ENCODE data around the gene COA5. TPM values are rescaled to one million over a fixed set of nuclear protein-coding genes. Genes with fewer than 3 reads are reported as not detected.
A peak's percentile ranks its signal among the peaks of the same experiment; 100 is the strongest.

Gene COA5
- total and polyA plus RNA-seq, 9 donors: 27.2 to 42.5 (median 32.1) TPM

- DNase-seq: no peak
- WGBS, 3 donors: 91 to 94% (median 92%) methylated on average over 9 of the region's 9 CpGs
- Histone ChIP-seq H3K27me3 (no peaks in the 10 kb centered on the region), H3K4me1 (ENCODE audit: insufficient read depth) (peaks cover 7% of the 10 kb centered on the region), H3K27ac (no peak overlapping the region), H3K4me3 (no peak overlapping the region), H3K36me3 (no peaks in the 10 kb centered on the region), H3K9me3 (no peaks in the 10 kb centered on the region)
- intact Hi-C loops (cut with DNase I): loop anchor here in 1 of 4 donors (10.0 kb wide), 1 partner anchor 151 kb away; no protein-coding TSS in a partner anchor
- TF ChIP-seq EP300 (IDR thresholded peaks at IDR 0.05) (no peak), CTCF (IDR thresholded peaks at IDR 0.05) (no peak), POLR2A (IDR thresholded peaks at IDR 0.05) (no peak)
Measured at GRCh38 chr2:98565286-98565860, 42.9 kb downstream of the COA5 start.

- H3K36me3 ChIP-seq: no peaks in the 10 kb centered on the region
Measured at GRCh38 chr2:98564541-98565132, 43.7 kb downstream of the COA5 start.

GRCh38 chr2:98563394-98563793 lies 44.9 kb downstream of the COA5 start:
- no peak overlapping the region for H3K27ac ChIP-seq
- H3K36me3 ChIP-seq: no peaks in the 10 kb centered on the region
- peaks cover 10% of the 10 kb centered on the region for H3K4me1 ChIP-seq (ENCODE audit: insufficient read depth)
- no peak for DNase-seq
- H3K27me3 ChIP-seq: no peaks in the 10 kb centered on the region
- WGBS, 3 donors: 96 to 97% (median 97%) methylated on average over 13 of the region's 13 CpGs
- H3K4me3 ChIP-seq: no peak overlapping the region
- intact Hi-C loops (cut with DNase I): loop anchor here in 1 of 4 donors (10.0 kb wide), 1 partner anchor 149 kb away; no protein-coding TSS in a partner anchor
- TF ChIP-seq CTCF (IDR thresholded peaks at IDR 0.05) (no peak), POLR2A (IDR thresholded peaks at IDR 0.05) (no peak), EP300 (IDR thresholded peaks at IDR 0.05) (no peak)
- H3K9me3 ChIP-seq: no peaks in the 10 kb centered on the region

More at GRCh38 chr2:98564541-98565132, 43.7 kb downstream of the COA5 start:
- Histone ChIP-seq H3K4me3 (no peak overlapping the region), H3K9me3 (no peaks in the 10 kb centered on the region), H3K27ac (no peak overlapping the region), H3K4me1 (ENCODE audit: insufficient read depth) (peaks cover 10% of the 10 kb centered on the region), H3K27me3 (no peaks in the 10 kb centered on the region)
- TF ChIP-seq CTCF (IDR thresholded peaks at IDR 0.05): no peak
- no peak for TF ChIP-seq EP300 (IDR thresholded peaks at IDR 0.05)
- no peak for TF ChIP-seq POLR2A (IDR thresholded peaks at IDR 0.05)
- DNase-seq: no peak
- intact Hi-C loops (cut with DNase I): loop anchor here in 1 of 4 donors (10.0 kb wide), 1 partner anchor 150 kb away; no protein-coding TSS in a partner anchor
- WGBS, 3 donors: 93 to 94% (median 93%) methylated on average over 17 of the region's 17 CpGs

GRCh38 chr2:98561902-98562695 lies 46.2 kb downstream of the COA5 start:
- TF ChIP-seq EP300 (IDR thresholded peaks at IDR 0.05) (no peak), CTCF (IDR thresholded peaks at IDR 0.05) (no peak), POLR2A (IDR thresholded peaks at IDR 0.05) (no peak)
- Histone ChIP-seq H3K9me3 (no peaks in the 10 kb centered on the region), H3K4me3 (no peak overlapping the region), H3K27me3 (no peaks in the 10 kb centered on the region), H3K36me3 (no peaks in the 10 kb centered on the region), H3K4me1 (ENCODE audit: insufficient read depth) (peaks cover 10% of the 10 kb centered on the region), H3K27ac (peak overlapping the region in 1 of 2 donors; percentile 30)
- intact Hi-C loops (cut with DNase I): loop anchor here in 1 of 4 donors (10.0 kb wide), 1 partner anchor 147 kb away; no protein-coding TSS in a partner anchor
- DNase-seq: no peak
- 76 to 82% (median 79%) methylated on average over 13 of the region's 13 CpGs for WGBS, 3 donors
